Measurements from ENCODE around the gene OBSCN.

- no peak for TF ChIP-seq EZH2 (IDR thresholded peaks at IDR 0.05; ENCODE audit: borderline replicate concordance, low read depth, low read length, severe bottlenecking)
- TF ChIP-seq, protein P1, sequence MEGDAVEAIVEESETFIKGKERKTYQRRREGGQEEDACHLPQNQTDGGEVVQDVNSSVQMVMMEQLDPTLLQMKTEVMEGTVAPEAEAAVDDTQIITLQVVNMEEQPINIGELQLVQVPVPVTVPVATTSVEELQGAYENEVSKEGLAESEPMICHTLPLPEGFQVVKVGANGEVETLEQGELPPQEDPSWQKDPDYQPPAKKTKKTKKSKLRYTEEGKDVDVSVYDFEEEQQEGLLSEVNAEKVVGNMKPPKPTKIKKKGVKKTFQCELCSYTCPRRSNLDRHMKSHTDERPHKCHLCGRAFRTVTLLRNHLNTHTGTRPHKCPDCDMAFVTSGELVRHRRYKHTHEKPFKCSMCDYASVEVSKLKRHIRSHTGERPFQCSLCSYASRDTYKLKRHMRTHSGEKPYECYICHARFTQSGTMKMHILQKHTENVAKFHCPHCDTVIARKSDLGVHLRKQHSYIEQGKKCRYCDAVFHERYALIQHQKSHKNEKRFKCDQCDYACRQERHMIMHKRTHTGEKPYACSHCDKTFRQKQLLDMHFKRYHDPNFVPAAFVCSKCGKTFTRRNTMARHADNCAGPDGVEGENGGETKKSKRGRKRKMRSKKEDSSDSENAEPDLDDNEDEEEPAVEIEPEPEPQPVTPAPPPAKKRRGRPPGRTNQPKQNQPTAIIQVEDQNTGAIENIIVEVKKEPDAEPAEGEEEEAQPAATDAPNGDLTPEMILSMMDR (IDR thresholded peaks at IDR 0.05; ENCODE audit: extremely low read depth in 1 of 2, insufficient read depth in 1 of 2, low read depth in 1 of 2, low read length in 2 of 2) = no peak
These were observed 155.1 kb downstream of the OBSCN start for GRCh38 chr1:228362884-228363450.
